ENCODE data around the gene MCRS1.

- TF ChIP-seq, protein P1, sequence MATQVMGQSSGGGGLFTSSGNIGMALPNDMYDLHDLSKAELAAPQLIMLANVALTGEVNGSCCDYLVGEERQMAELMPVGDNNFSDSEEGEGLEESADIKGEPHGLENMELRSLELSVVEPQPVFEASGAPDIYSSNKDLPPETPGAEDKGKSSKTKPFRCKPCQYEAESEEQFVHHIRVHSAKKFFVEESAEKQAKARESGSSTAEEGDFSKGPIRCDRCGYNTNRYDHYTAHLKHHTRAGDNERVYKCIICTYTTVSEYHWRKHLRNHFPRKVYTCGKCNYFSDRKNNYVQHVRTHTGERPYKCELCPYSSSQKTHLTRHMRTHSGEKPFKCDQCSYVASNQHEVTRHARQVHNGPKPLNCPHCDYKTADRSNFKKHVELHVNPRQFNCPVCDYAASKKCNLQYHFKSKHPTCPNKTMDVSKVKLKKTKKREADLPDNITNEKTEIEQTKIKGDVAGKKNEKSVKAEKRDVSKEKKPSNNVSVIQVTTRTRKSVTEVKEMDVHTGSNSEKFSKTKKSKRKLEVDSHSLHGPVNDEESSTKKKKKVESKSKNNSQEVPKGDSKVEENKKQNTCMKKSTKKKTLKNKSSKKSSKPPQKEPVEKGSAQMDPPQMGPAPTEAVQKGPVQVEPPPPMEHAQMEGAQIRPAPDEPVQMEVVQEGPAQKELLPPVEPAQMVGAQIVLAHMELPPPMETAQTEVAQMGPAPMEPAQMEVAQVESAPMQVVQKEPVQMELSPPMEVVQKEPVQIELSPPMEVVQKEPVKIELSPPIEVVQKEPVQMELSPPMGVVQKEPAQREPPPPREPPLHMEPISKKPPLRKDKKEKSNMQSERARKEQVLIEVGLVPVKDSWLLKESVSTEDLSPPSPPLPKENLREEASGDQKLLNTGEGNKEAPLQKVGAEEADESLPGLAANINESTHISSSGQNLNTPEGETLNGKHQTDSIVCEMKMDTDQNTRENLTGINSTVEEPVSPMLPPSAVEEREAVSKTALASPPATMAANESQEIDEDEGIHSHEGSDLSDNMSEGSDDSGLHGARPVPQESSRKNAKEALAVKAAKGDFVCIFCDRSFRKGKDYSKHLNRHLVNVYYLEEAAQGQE (IDR thresholded peaks at IDR 0.05), result no peak
- TF ChIP-seq MAX (IDR thresholded peaks at IDR 0.05), result no peak
- peak; percentile 33 for TF ChIP-seq CTCF (IDR thresholded peaks at IDR 0.05; ENCODE audit: low read depth, low read length, missing input control)
Observed at GRCh38 chr12:49553512-49554088, 14.3 kb downstream of the MCRS1 start.
